Liver (tissue), 9 donors: ENCODE results near the gene EFCC1. TPM values are rescaled to one million over a fixed set of nuclear protein-coding genes. Genes with fewer than 3 reads are reported as not detected.

ENCODE experiments used
- DNase-seq: peaks from one replicate; pipeline ENCODE4 v3.0.0-alpha.2; 2017; ENCODE audit warnings: low spot score
- H3K27ac ChIP-seq, 2 donors: one replicate each; pipeline ENCODE4 v1.7.0; 2013; ENCODE audit warnings: inconsistent platforms in 2 of 2, low read length in 2 of 2, control low read depth in 1 of 2, low read depth in 1 of 2, mild to moderate bottlenecking in 1 of 2
- H3K27me3 ChIP-seq, 4 donors: one replicate each; pipeline versions ENCODE4 v1.6.1 to v1.7.0; 2013; ENCODE audit warnings: low read length in 3 of 4, inconsistent platforms in 1 of 4, mild to moderate bottlenecking in 1 of 4, moderate library complexity in 1 of 4; ENCODE audit not compliant: control insufficient read depth in 4 of 4, insufficient read depth in 4 of 4
- H3K36me3 ChIP-seq, 4 donors: one replicate each; pipeline versions ENCODE4 v1.6.1 to v1.7.0; 2013; ENCODE audit warnings: low read length in 3 of 4, mild to moderate bottlenecking in 3 of 4, low read depth in 1 of 4, moderate library complexity in 1 of 4; ENCODE audit not compliant: control insufficient read depth in 4 of 4, insufficient read depth in 3 of 4
- H3K4me1 ChIP-seq, 4 donors: one replicate each; pipeline versions ENCODE4 v1.6.1 to v1.7.0; 2013; ENCODE audit warnings: low read length in 3 of 4, mild to moderate bottlenecking in 3 of 4, moderate library complexity in 1 of 4; ENCODE audit not compliant: control insufficient read depth in 4 of 4, insufficient read depth in 4 of 4
- H3K4me3 ChIP-seq, 3 donors: one replicate each; pipeline versions ENCODE4 v1.6.1 to v1.7.0; 2013; ENCODE audit warnings: low read length in 3 of 3, control low read depth in 1 of 3, low read depth in 1 of 3, mild to moderate bottlenecking in 1 of 3
- H3K9ac ChIP-seq, 2 donors: one replicate each; pipeline ENCODE4 v1.7.0; 2013; ENCODE audit warnings: low read length in 2 of 2, mild to moderate bottlenecking in 2 of 2, moderate library complexity in 2 of 2, control low read depth in 1 of 2, low read depth in 1 of 2
- H3K9me3 ChIP-seq, 4 donors: one replicate each; pipeline versions ENCODE4 v1.6.1 to v1.7.0; 2013; ENCODE audit warnings: low read length in 3 of 4; ENCODE audit not compliant: control insufficient read depth in 4 of 4
- ATF3 ChIP-seq: IDR thresholded peaks from 2 replicates; pipeline ENCODE4 v1.6.1; 2016; ENCODE audit warnings: antibody characterized with exemption
- CTCF ChIP-seq: fragments of 150-350 bp; IDR thresholded peaks from 2 replicates; pipeline ENCODE4 v1.5.1; 2017; ENCODE audit warnings: improper control_type of control experiment, low read depth, low read length; ENCODE audit not compliant: missing input control
- EGR1 ChIP-seq, 2 donors: IDR thresholded peaks; 2 replicates each; pipeline ENCODE4 v1.6.1; 2016 to 2018; ENCODE audit warnings: antibody characterized with exemption in 2 of 2, low read depth in 2 of 2
- FOXA1 ChIP-seq: IDR thresholded peaks from 2 replicates; pipeline ENCODE4 v1.6.1; 2016; ENCODE audit warnings: antibody characterized with exemption
- FOXA2 ChIP-seq: IDR thresholded peaks from 2 replicates; pipeline ENCODE4 v1.6.1; 2016; ENCODE audit warnings: antibody characterized with exemption
- HNF4G ChIP-seq: IDR thresholded peaks from 2 replicates; pipeline ENCODE4 v1.6.1; 2016; ENCODE audit warnings: antibody characterized with exemption
- JUND ChIP-seq, 2 donors: IDR thresholded peaks; 2 replicates each; pipeline ENCODE4 v1.6.1; 2016; ENCODE audit warnings: antibody characterized with exemption in 2 of 2
- NR2F2 ChIP-seq: IDR thresholded peaks from 2 replicates; pipeline ENCODE4 v1.6.1; 2016; ENCODE audit warnings: antibody characterized with exemption
- RAD21 ChIP-seq, 2 donors: IDR thresholded peaks; 2 replicates each; pipeline ENCODE4 v1.6.1; 2016; ENCODE audit warnings: antibody characterized with exemption in 2 of 2, mild to moderate bottlenecking in 2 of 2
- REST ChIP-seq: IDR thresholded peaks from 2 replicates; pipeline ENCODE4 v1.6.1; 2016; ENCODE audit warnings: antibody characterized with exemption, mild to moderate bottlenecking
- RXRA ChIP-seq, 2 donors: IDR thresholded peaks; 2 replicates each; pipeline ENCODE4 v1.6.1; 2017 to 2018; ENCODE audit warnings: antibody characterized with exemption in 2 of 2, mild to moderate bottlenecking in 1 of 2
- TAF1 ChIP-seq: conservative IDR thresholded peaks from 2 replicates; pipeline ENCODE4 v1.6.1; 2016; ENCODE audit warnings: antibody characterized with exemption, mild to moderate bottlenecking
- YY1 ChIP-seq: IDR thresholded peaks from 2 replicates; pipeline ENCODE4 v1.6.1; 2016; ENCODE audit warnings: antibody characterized with exemption, mild to moderate bottlenecking
- WGBS: extraction: QIAGEN DNeasy Blood & Tissue Kit; methylation state at CpG from one replicate; pipeline ENCODE4 v1.1.7; 2013; 5-methylcytosine and 5-hydroxymethylcytosine counted together
- polyA plus RNA-seq, 2 donors: library from polyadenylated mRNA; stranded (reverse) in 1 of 2; unstranded in 1 of 2; fragments of 200-250 nt in 1 of 2; fragments of >200 nt in 1 of 2; fragmentation: Nextera tagmentation in 1 of 2; extraction: Ambion mirVana in 1 of 2; gene quantifications; one replicate each; pipeline versions ENCODE4 v1.2.1 to v1.2.3, GENCODE V29; 2013 to 2015
- total RNA-seq, 2 donors: library from RNA; depleted of rRNA; stranded (reverse); fragments of >200 nt; gene quantifications; one replicate each; pipeline ENCODE4 v1.2.3, GENCODE V29; 2014
- donor health status: healthy.
- donor health status: healthy.
- donor health status: healthy.
- donor health status: healthy.
- donor health status: healthy.

The EFCC1 gene
- total and polyA plus RNA-seq, 4 donors, result 0.08 to 1.0 (median 0.24) TPM

- WGBS, result 91% methylated on average over 15 of the region's 15 CpGs
- TF ChIP-seq FOXA1 (no peak), ATF3 (no peak), RAD21 (IDR thresholded peaks at IDR 0.05) (no peak), CTCF (no peak), NR2F2 (no peak), EGR1 (IDR thresholded peaks at IDR 0.05; ENCODE audit: low read depth in 2 of 2) (no peak), TAF1 (no peak), JUND (IDR thresholded peaks at IDR 0.05) (no peak)
Measured at GRCh38 chr3:128987302-128988100, 13.6 kb upstream of the EFCC1 start.

GRCh38 chr3:128988286-128988685 lies 12.8 kb upstream of the EFCC1 start:
- Histone ChIP-seq H3K36me3 (no peaks in the 10 kb centered on the region), H3K9ac (no peak overlapping the region), H3K4me3 (no peak overlapping the region), H3K27ac (no peak overlapping the region), H3K9me3 (no peaks in the 10 kb centered on the region), H3K4me1 (no peaks in the 10 kb centered on the region), H3K27me3 (no peaks in the 10 kb centered on the region)
- no peak for DNase-seq
- WGBS, result 94% methylated on average over 8 of the region's 8 CpGs
- TF ChIP-seq RXRA (IDR thresholded peaks at IDR 0.05) (no peak), FOXA2 (no peak), NR2F2 (no peak), TAF1 (no peak), JUND (IDR thresholded peaks at IDR 0.05) (no peak), HNF4G (no peak), RAD21 (IDR thresholded peaks at IDR 0.05) (no peak), REST (no peak), YY1 (no peak)

More at GRCh38 chr3:128987302-128988100, 13.6 kb upstream of the EFCC1 start:
- no peak for DNase-seq
- Histone ChIP-seq H3K27ac (no peak overlapping the region), H3K9me3 (no peaks in the 10 kb centered on the region), H3K4me1 (no peaks in the 10 kb centered on the region), H3K9ac (no peak overlapping the region), H3K4me3 (no peak overlapping the region), H3K36me3 (no peaks in the 10 kb centered on the region), H3K27me3 (no peaks in the 10 kb centered on the region)
